ENCODE data around the gene SEMA3F. TPM values are rescaled to one million over a fixed set of nuclear protein-coding genes. Genes with fewer than 3 reads are reported as not detected.
A peak's percentile ranks its signal among the peaks of the same experiment; 100 is the strongest.

SEMA3F gene
- total RNA-seq, 2 donors from 2014 or later, result 25.5 to 35.1 TPM

DNA sequence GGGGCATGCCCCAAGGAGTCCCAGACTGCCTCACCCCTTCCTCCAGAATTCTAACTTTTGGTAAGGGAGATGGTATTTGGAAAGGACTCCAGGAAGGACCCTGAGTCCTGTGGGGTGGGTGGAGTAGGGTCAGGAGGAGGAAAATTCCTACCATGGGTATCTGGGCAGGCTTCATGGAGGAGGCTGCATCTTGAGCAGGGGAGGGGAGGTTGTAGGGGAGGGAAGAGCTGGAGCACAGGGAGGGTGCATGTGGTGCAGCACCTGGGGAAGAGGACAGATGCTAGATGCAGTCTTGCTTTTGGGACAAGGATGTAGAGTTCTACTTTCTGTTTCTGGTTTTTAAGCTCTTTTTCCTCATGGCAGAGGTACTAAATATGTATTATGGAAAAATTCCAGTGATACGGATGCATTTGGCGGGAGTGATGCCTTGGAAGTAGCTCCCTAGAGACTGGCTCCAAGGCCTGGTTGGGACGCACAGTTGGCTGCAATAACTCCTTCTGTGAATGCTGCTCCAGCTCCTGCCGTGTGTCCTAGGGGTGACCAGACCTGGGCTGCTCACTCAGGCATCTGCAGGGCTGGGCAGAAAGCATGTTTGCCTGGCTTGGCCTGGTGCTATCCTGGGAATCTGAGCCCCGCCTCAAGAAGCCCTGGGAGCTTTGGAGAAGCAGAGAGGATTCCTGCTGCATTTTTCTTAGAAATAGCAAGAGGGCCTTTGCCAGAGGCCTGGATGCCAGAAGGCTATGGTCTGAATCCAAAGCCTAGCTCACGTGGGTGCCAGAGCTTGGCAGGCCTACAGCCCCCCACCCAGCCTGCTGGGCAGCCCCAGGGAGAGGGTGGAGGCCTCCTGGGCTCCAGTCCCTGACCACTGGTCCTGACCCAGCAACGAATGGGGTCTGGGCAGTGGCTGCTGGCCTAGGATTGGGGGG, 10.1 kb downstream of the SEMA3F start:
- H3K9me3 ChIP-seq, result no peaks in the 10 kb centered on the region
- peak overlapping the region; percentile 83 to 92 for H3K27ac ChIP-seq
- peaks cover 49 to 94% of the 10 kb centered on the region in 2 donors for H3K4me1 ChIP-seq (ENCODE audit: control insufficient read depth in 1 of 2, low read depth in 2 of 2)
- TF ChIP-seq, protein P1, sequence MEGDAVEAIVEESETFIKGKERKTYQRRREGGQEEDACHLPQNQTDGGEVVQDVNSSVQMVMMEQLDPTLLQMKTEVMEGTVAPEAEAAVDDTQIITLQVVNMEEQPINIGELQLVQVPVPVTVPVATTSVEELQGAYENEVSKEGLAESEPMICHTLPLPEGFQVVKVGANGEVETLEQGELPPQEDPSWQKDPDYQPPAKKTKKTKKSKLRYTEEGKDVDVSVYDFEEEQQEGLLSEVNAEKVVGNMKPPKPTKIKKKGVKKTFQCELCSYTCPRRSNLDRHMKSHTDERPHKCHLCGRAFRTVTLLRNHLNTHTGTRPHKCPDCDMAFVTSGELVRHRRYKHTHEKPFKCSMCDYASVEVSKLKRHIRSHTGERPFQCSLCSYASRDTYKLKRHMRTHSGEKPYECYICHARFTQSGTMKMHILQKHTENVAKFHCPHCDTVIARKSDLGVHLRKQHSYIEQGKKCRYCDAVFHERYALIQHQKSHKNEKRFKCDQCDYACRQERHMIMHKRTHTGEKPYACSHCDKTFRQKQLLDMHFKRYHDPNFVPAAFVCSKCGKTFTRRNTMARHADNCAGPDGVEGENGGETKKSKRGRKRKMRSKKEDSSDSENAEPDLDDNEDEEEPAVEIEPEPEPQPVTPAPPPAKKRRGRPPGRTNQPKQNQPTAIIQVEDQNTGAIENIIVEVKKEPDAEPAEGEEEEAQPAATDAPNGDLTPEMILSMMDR (IDR thresholded peaks at IDR 0.05), result no peak
- peak overlapping the region; percentile 57 for H3K4me3 ChIP-seq
- DNase-seq (ENCODE audit: low spot score) (no peak), ATAC-seq (ENCODE audit: insufficient number of reproducible peaks, low FRiP score, low read depth) (peak; percentile 45)
- no peaks in the 10 kb centered on the region for H3K36me3 ChIP-seq
- H3K27me3 ChIP-seq (replicated peaks; ENCODE audit: insufficient read depth), result no peaks in the 10 kb centered on the region

DNA sequence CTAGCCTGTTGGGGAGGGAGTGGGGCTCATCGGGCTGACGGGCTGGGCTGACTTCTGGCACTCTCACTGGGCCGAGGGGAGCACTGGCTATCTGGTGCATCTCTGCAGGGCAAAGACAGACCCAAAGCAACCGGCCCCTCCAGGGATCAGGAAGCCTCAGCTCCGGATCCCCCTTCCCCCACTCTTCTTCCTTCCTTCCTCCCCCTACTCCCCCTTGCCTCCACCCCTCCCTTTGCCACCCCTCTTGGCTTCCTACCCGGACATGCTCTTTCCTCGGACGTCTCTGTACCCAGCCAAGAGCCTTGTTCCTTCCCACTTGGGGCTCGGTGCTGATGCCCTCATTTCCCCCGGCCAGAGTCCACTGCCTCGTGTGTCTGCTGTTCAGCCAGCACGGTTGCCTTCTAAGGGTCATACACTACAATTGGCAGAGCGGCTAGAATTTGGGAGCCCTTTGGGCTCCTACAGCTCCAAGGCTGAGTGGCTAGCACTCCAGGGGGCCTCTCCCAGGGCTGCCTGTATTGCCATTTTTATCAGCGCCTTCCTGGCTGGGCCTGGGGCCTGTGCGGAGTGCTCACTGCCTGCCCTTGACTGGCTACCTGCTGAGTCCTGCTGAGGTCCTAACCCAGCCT, 10.9 kb downstream of the SEMA3F start:
- no peak for ATAC-seq (ENCODE audit: insufficient number of reproducible peaks, low FRiP score, low read depth)
- Histone ChIP-seq H3K4me3 (peak overlapping the region; percentile 57), H3K4me1 (ENCODE audit: control insufficient read depth in 1 of 2, low read depth in 2 of 2) (peaks cover 49 to 91% of the 10 kb centered on the region in 2 donors)

DNA sequence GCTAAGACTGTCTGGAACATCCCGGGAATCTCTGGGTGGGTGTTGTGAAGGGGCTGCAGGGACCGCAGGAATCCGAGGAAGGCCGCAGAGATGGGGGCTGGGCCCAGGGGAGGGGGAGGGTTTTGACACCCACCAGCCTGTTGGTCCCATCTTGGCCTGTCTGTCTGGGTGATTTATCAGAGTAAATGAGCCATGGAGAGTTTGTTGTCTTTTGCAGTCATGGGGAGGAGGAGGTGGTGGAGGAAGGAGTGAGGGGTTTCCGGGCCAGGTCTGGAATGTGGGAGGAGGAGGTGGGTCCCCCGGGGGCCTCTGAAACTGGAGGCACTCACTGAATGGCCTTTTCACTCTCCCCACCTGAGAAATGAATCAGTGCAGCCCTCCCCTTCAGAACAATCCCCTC, 11.5 kb downstream of the SEMA3F start:
- Histone ChIP-seq H3K36me3 (no peaks in the 10 kb centered on the region), H3K9me3 (no peaks in the 10 kb centered on the region), H3K27ac (peak overlapping the region; percentile 83 to 92), H3K4me1 (ENCODE audit: control insufficient read depth in 1 of 2, low read depth in 2 of 2) (peaks cover 47 to 89% of the 10 kb centered on the region in 2 donors), H3K27me3 (replicated peaks; ENCODE audit: insufficient read depth) (no peaks in the 10 kb centered on the region), H3K4me3 (peak overlapping the region; percentile 57)
- no peak for ATAC-seq (ENCODE audit: insufficient number of reproducible peaks, low FRiP score, low read depth)
- TF ChIP-seq, protein P1 (IDR thresholded peaks at IDR 0.05), result no peak
- DNase-seq (ENCODE audit: low spot score), result no peak

More for the DNA sequence above, 10.9 kb downstream of the SEMA3F start:
- Histone ChIP-seq H3K36me3 (no peaks in the 10 kb centered on the region), H3K9me3 (no peaks in the 10 kb centered on the region), H3K27me3 (replicated peaks; ENCODE audit: insufficient read depth) (no peaks in the 10 kb centered on the region), H3K27ac (peak overlapping the region; percentile 83 to 92)
- TF ChIP-seq, protein P1 (IDR thresholded peaks at IDR 0.05), result no peak
- no peak for DNase-seq (ENCODE audit: low spot score)

DNA sequence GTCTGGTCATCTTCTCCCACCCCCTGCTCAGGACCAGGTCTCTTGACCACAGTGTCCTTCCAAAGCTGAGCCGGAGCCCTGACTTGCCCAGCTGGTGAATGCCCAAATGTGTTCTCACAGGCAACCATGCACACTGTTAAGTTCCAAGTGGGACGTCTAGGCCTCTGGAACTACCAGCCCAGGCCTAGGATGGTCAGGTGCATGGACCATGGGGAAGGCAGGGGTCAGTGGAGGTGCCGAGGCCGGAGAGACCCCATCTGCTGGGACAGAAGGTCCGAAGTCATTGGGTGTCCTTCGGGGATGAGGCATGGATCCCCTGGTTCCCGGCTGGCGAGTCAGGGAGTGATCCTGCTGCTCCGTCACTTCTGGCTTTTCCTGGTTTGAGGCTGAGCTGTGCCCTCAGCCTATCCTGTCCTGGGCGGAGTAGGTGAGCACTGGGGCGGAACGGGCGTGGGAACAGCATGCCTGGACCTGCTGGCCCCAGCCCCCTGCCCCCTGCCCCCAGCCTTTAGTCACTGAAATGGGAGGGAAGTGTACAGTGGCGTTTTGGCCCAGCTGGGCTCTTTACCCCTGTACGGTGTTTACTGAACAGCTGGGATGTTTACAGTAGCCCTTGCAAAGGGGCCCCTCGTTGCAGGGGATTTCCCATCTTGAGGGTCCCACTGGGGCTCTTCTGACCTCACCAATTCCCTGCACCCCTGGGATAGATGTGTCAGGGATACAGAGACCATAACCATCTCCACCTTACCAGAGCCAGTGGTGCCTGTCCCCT, 12.1 kb downstream of the SEMA3F start:
- ATAC-seq (ENCODE audit: insufficient number of reproducible peaks, low FRiP score, low read depth) (no peak), DNase-seq (ENCODE audit: low spot score) (no peak)
- H3K4me1 ChIP-seq (ENCODE audit: control insufficient read depth in 1 of 2, low read depth in 2 of 2), result peaks cover 41 to 84% of the 10 kb centered on the region in 2 donors
- H3K4me3 ChIP-seq, result no peak overlapping the region
- no peaks in the 10 kb centered on the region for H3K9me3 ChIP-seq
- no peaks in the 10 kb centered on the region for H3K27me3 ChIP-seq (replicated peaks; ENCODE audit: insufficient read depth)
- no peaks in the 10 kb centered on the region for H3K36me3 ChIP-seq
- H3K27ac ChIP-seq, result peak overlapping the region; percentile 83 to 92
- TF ChIP-seq, protein P1 (IDR thresholded peaks at IDR 0.05), result no peak
